MM.1S (cell line): ENCODE results near the gene TMEM209.

ENCODE experiments used
- DNase-seq: peaks from one replicate; pipeline ENCODE4 v3.0.0-alpha.2; 2015
- H2AFZ ChIP-seq: fragments of 300-600 bp; sonication (generic); 2 replicates; pipeline ENCODE4 v1.6.0; 2016; ENCODE audit warnings: antibody characterized with exemption, low read length
- H3F3A ChIP-seq: fragments of 300-600 bp; sonication (generic); 2 replicates; pipeline ENCODE4 v1.6.1; 2016; ENCODE audit warnings: mild to moderate bottlenecking, antibody characterized with exemption, low read length, moderate library complexity, mixed read lengths; ENCODE audit not compliant: insufficient read depth
- H3K27ac ChIP-seq: fragments of 300-600 bp; sonication (generic); 2 replicates; pipeline ENCODE4 v1.5.1; 2016; ENCODE audit warnings: mild to moderate bottlenecking, low read length
- H3K27me3 ChIP-seq: fragments of 300-600 bp; sonication (generic); replicated peaks from 2 replicates; pipeline ENCODE4 v1.6.0; 2016; ENCODE audit warnings: low read length; ENCODE audit not compliant: insufficient read depth
- H3K36me3 ChIP-seq: fragments of 300-600 bp; sonication (generic); replicated peaks from 2 replicates; pipeline ENCODE4 v1.6.1; 2016; ENCODE audit warnings: mild to moderate bottlenecking, low read length, mixed read lengths; ENCODE audit not compliant: insufficient read depth
- H3K4me1 ChIP-seq: fragments of 300-600 bp; sonication (generic); 2 replicates; pipeline ENCODE4 v1.6.1; 2016; ENCODE audit warnings: low read length, mixed read lengths
- H3K4me2 ChIP-seq: fragments of 300-600 bp; sonication (generic); 2 replicates; pipeline ENCODE4 v1.6.0; 2016; ENCODE audit warnings: low read depth, low read length
- H3K4me3 ChIP-seq: fragments of 300-600 bp; sonication (generic); 2 replicates; pipeline ENCODE4 v1.5.1; 2016; ENCODE audit warnings: low read length, mixed read lengths
- H3K79me2 ChIP-seq: fragments of 300-600 bp; sonication (generic); 2 replicates; pipeline ENCODE4 v1.6.1; 2016; ENCODE audit warnings: mixed run types, low read length, mixed read lengths
- H3K9ac ChIP-seq: fragments of 300-600 bp; sonication (generic); 2 replicates; pipeline ENCODE4 v1.6.1; 2016; ENCODE audit warnings: low read length, mixed read lengths
- H3K9me2 ChIP-seq: fragments of 300-600 bp; sonication (generic); replicated peaks from 2 replicates; pipeline ENCODE4 v1.6.1; 2016; ENCODE audit warnings: mild to moderate bottlenecking, low read length, mixed read lengths; ENCODE audit not compliant: insufficient read depth
- H3K9me3 ChIP-seq: fragments of 300-600 bp; sonication (generic); replicated peaks from 2 replicates; pipeline ENCODE4 v1.6.1; 2016; ENCODE audit warnings: mild to moderate bottlenecking, low read length, mixed read lengths; ENCODE audit not compliant: insufficient read depth
- H4K20me1 ChIP-seq: fragments of 300-600 bp; sonication (generic); 2 replicates; pipeline ENCODE4 v1.6.1; 2016; ENCODE audit warnings: mild to moderate bottlenecking, low read length, moderate library complexity, mixed read lengths; ENCODE audit not compliant: insufficient read depth
- EZH2 ChIP-seq: fragments of 300-600 bp; sonication (generic); optimal IDR thresholded peaks from 2 replicates; pipeline ENCODE3; 2017; ENCODE audit warnings: low read depth, mild to moderate bottlenecking, antibody characterized with exemption, low read length, mixed read lengths
- EZH2phosphoT487 ChIP-seq: fragments of 300-600 bp; sonication (generic); IDR thresholded peaks from 2 replicates; pipeline ENCODE4 v1.6.1; 2018; ENCODE audit warnings: antibody characterized with exemption, low read length
- TF ChIP-seq, protein P1 (sequence below): fragments of 300-600 bp; sonication (generic); IDR thresholded peaks from 2 replicates; pipeline ENCODE4 v1.5.1; 2016; ENCODE audit warnings: antibody characterized with exemption, low read length, mixed read lengths

The TMEM209 gene

GRCh38 chr7:130137207-130137606, 68.0 kb downstream of the TMEM209 start:
- TF ChIP-seq EZH2 (no peak), EZH2phosphoT487 (no peak)
- TF ChIP-seq, protein P1, sequence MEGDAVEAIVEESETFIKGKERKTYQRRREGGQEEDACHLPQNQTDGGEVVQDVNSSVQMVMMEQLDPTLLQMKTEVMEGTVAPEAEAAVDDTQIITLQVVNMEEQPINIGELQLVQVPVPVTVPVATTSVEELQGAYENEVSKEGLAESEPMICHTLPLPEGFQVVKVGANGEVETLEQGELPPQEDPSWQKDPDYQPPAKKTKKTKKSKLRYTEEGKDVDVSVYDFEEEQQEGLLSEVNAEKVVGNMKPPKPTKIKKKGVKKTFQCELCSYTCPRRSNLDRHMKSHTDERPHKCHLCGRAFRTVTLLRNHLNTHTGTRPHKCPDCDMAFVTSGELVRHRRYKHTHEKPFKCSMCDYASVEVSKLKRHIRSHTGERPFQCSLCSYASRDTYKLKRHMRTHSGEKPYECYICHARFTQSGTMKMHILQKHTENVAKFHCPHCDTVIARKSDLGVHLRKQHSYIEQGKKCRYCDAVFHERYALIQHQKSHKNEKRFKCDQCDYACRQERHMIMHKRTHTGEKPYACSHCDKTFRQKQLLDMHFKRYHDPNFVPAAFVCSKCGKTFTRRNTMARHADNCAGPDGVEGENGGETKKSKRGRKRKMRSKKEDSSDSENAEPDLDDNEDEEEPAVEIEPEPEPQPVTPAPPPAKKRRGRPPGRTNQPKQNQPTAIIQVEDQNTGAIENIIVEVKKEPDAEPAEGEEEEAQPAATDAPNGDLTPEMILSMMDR, result no peak
- Histone ChIP-seq H3K4me1 (no peaks in the 10 kb centered on the region), H3K4me3 (no peak overlapping the region), H3K9ac (no peak overlapping the region), H3K4me2 (no peak overlapping the region), H4K20me1 (no peaks in the 10 kb centered on the region), H3K9me2 (no peaks in the 10 kb centered on the region), H3K27ac (no peak overlapping the region), H3K9me3 (no peaks in the 10 kb centered on the region), H3K36me3 (no peaks in the 10 kb centered on the region), H3K27me3 (no peaks in the 10 kb centered on the region), H3F3A (no peaks in the 10 kb centered on the region), H3K79me2 (no peaks in the 10 kb centered on the region), H2AFZ (no peak overlapping the region)
- no peak for DNase-seq

DNA sequence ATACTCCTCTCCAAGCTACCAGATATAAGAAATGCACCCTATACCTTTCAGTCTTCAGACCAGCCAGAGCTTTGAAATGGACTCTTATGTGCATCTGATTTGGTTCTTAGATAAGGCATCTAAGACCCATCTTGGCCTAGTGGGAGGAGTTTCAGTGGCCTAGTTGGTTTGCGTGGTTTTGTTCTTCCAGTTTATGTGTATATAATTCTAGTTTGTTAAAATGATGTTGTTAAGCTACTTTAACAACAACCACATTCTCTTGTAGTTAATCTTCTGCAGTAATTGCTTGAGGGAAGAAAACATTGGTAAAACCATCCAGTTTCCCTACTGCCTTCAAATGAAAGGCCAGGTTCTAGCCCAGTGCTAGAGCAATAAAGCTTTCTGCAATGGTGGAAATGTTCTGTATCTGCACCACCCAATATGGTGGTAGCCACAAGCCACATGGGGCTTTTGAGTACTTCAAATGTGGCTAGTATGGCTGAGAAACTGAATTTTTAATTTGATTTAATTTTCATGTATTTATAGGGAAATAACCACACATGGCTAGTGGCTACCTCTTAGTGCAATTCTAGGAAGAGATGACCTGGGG, 68.5 kb downstream of the TMEM209 start:
- Histone ChIP-seq H3K9me3 (no peaks in the 10 kb centered on the region), H3K27me3 (no peaks in the 10 kb centered on the region), H3K27ac (no peak overlapping the region), H3K9me2 (no peaks in the 10 kb centered on the region), H2AFZ (no peak overlapping the region), H3K36me3 (no peaks in the 10 kb centered on the region), H3K79me2 (no peaks in the 10 kb centered on the region), H3K4me1 (no peaks in the 10 kb centered on the region), H3K9ac (no peak overlapping the region), H4K20me1 (no peaks in the 10 kb centered on the region), H3K4me3 (no peak overlapping the region), H3K4me2 (no peak overlapping the region), H3F3A (no peaks in the 10 kb centered on the region)
- TF ChIP-seq EZH2phosphoT487 (no peak), EZH2 (no peak)
- TF ChIP-seq, protein P1, result no peak
- no peak for DNase-seq

GRCh38 chr7:130135208-130136205, 69.7 kb downstream of the TMEM209 start:
- no peak overlapping the region for H3K4me3 ChIP-seq
- TF ChIP-seq, protein P1, result no peak
- no peak for TF ChIP-seq EZH2phosphoT487
- no peak for TF ChIP-seq EZH2
- H3K36me3 ChIP-seq, result no peaks in the 10 kb centered on the region
- no peak overlapping the region for H3K4me2 ChIP-seq
- no peak overlapping the region for H3K27ac ChIP-seq
- no peaks in the 10 kb centered on the region for H3K4me1 ChIP-seq
- no peaks in the 10 kb centered on the region for H4K20me1 ChIP-seq
- H3K79me2 ChIP-seq, result no peaks in the 10 kb centered on the region
- H3K9me3 ChIP-seq, result no peaks in the 10 kb centered on the region
- no peak overlapping the region for H3K9ac ChIP-seq
- DNase-seq, result no peak
- H3K9me2 ChIP-seq, result no peaks in the 10 kb centered on the region
- no peak overlapping the region for H2AFZ ChIP-seq
- H3K27me3 ChIP-seq, result no peaks in the 10 kb centered on the region
- H3F3A ChIP-seq, result no peaks in the 10 kb centered on the region
